Testis (tissue), 2 donors: ENCODE results near the gene PRCP.

Experiments used
- POLR2A ChIP-seq: fragments of 450-650 bp; IDR thresholded peaks from one replicate; pipeline ENCODE4 v1.6.1; 2017; ENCODE audit warnings: antibody characterized with exemption, mild to moderate bottlenecking, moderate library complexity
- TF ChIP-seq, protein P1 (sequence below), 3 experiments: fragments of 450-650 bp in 2 of 3; fragments of 200-600 bp in 1 of 3; sonication (generic) in 1 of 3; IDR thresholded peaks; one replicate each; pipeline ENCODE4 v1.5.1; 2016 to 2019; ENCODE audit warnings: antibody characterized with exemption in 3 of 3, mild to moderate bottlenecking in 2 of 3, moderate library complexity in 1 of 3

DNA sequence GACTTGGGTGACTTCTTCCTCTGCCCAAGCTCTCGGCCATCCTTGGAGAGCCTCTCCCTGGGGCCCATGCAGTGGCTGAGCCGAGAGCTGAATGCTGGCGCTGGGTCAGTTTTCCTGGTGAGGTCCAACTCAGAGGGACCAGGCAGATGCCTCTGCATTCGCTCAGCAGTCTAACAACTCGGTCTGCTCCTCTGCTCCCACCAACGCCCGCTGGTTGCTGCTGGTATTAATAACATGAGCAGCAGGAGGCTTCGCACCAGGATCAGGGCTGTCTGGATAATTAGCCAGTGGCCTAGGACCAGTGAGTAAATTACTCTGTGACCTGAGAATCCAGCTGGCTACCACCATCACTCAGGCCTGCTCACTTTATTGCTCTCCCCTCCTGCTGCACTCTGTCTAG, 88.9 kb downstream of the PRCP start:
- TF ChIP-seq, protein P1, sequence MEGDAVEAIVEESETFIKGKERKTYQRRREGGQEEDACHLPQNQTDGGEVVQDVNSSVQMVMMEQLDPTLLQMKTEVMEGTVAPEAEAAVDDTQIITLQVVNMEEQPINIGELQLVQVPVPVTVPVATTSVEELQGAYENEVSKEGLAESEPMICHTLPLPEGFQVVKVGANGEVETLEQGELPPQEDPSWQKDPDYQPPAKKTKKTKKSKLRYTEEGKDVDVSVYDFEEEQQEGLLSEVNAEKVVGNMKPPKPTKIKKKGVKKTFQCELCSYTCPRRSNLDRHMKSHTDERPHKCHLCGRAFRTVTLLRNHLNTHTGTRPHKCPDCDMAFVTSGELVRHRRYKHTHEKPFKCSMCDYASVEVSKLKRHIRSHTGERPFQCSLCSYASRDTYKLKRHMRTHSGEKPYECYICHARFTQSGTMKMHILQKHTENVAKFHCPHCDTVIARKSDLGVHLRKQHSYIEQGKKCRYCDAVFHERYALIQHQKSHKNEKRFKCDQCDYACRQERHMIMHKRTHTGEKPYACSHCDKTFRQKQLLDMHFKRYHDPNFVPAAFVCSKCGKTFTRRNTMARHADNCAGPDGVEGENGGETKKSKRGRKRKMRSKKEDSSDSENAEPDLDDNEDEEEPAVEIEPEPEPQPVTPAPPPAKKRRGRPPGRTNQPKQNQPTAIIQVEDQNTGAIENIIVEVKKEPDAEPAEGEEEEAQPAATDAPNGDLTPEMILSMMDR (IDR thresholded peaks at IDR 0.05), result no peak
- no peak for TF ChIP-seq POLR2A
